CD4-positive, alpha-beta T cell (primary cell): ENCODE measurements around the gene CAGE1. TPM values are rescaled to one million over a fixed set of nuclear protein-coding genes. Genes with fewer than 3 reads are reported as not detected.

Source experiments
- ATAC-seq: fragments of 200-7000 bp; cut with Tn5 transposase; one replicate; pipeline ENCODE4 v1.10.0; 2022; ENCODE audit warnings: mild to moderate bottlenecking; ENCODE audit not compliant: poor library complexity
- CTCF ChIA-PET: fragments of 350-600 bp; sonication (Branson Sonifier 250); formaldehyde crosslinking; loops from one replicate; lab custom pipeline; 2021; ENCODE audit warnings: antibody characterized with exemption, inconsistent platforms; lab: Charles Lee
- POLR2A ChIA-PET: fragments of 350-600 bp; sonication (Branson Sonifier 250); formaldehyde crosslinking; loops from one replicate; lab custom pipeline; 2021; ENCODE audit warnings: antibody characterized with exemption, inconsistent platforms; lab: Charles Lee
- DNase-seq, 14 experiments: peaks; one replicate each; pipeline ENCODE4 v3.0.0-alpha.2; 2013 to 2020; ENCODE audit warnings: mixed read lengths in 2 of 14
- H3K27ac ChIP-seq, 2 donors: one replicate each; pipeline versions ENCODE4 v1.5.1 to v1.7.0; 2013; ENCODE audit warnings: low read length in 2 of 2, low read depth in 1 of 2, mild to moderate bottlenecking in 1 of 2
- H3K27me3 ChIP-seq, 2 experiments: 1 replicate in 1 of 2; 2 replicates in 1 of 2; pipeline versions ENCODE4 v1.6.1 to v1.7.0; 2013; ENCODE audit warnings: low read length in 2 of 2, control low read depth in 1 of 2, mild to moderate bottlenecking in 1 of 2, moderate library complexity in 1 of 2; ENCODE audit not compliant: insufficient read depth in 2 of 2, control insufficient read depth in 1 of 2
- H3K36me3 ChIP-seq: one replicate; pipeline ENCODE4 v1.6.1; 2013; ENCODE audit warnings: low read length, control low read depth; ENCODE audit not compliant: insufficient read depth
- H3K4me1 ChIP-seq: one replicate; pipeline ENCODE4 v1.6.1; 2013; ENCODE audit warnings: low read length, control low read depth; ENCODE audit not compliant: insufficient read depth
- H3K4me3 ChIP-seq: one replicate; pipeline ENCODE4 v1.5.1; 2013; ENCODE audit warnings: mild to moderate bottlenecking, low read length, moderate library complexity
- H3K9me3 ChIP-seq, 2 experiments: 1 replicate in 1 of 2; 2 replicates in 1 of 2; pipeline versions ENCODE4 v1.6.1 to v1.7.0; 2013; ENCODE audit warnings: low read length in 2 of 2, mild to moderate bottlenecking in 2 of 2, control low read depth in 1 of 2, moderate library complexity in 1 of 2; ENCODE audit not compliant: control insufficient read depth in 1 of 2, insufficient read depth in 1 of 2
- H3K27ac Mint-ChIP-seq: one replicate; pipeline ENCODE4 v1.8.0; 2020; ENCODE audit warnings: mixed read lengths
- H3K27me3 Mint-ChIP-seq: one replicate; pipeline ENCODE4 v1.8.0; 2021; ENCODE audit warnings: mixed read lengths
- H3K36me3 Mint-ChIP-seq: one replicate; pipeline ENCODE4 v1.8.0; 2021; ENCODE audit warnings: low read depth, mixed read lengths
- H3K4me1 Mint-ChIP-seq: one replicate; pipeline ENCODE4 v1.8.0; 2021; ENCODE audit warnings: low read depth, mixed read lengths
- H3K4me3 Mint-ChIP-seq: one replicate; pipeline ENCODE4 v1.8.0; 2020; ENCODE audit warnings: mild to moderate bottlenecking, mixed read lengths
- H3K9me3 Mint-ChIP-seq: one replicate; pipeline ENCODE4 v1.8.0; 2020; ENCODE audit warnings: mixed read lengths
- intact Hi-C, 2 experiments: fragments of 100-400 bp; cut with DNase I in 1 of 2; cut with micrococcal nuclease in 1 of 2; formaldehyde crosslinking; loops; one replicate each; pipeline versions ENCODE4 v1.15.1 to v1.9.0; 2023 to 2025; cut with DNase I, micrococcal nuclease
- total RNA-seq, 174 experiments: library from RNA in 2 of 174; stranded (reverse) in 2 of 174; gene quantifications; one replicate each; pipeline ENCODE4 v1.2.3 and lab custom pipeline; 2021 to 2026
- TF ChIP-seq, protein P1 (sequence below): fragments of 200-600 bp; IDR thresholded peaks from one replicate; pipeline ENCODE4 v1.8.0; 2022; ENCODE audit warnings: antibody characterized with exemption, mild to moderate bottlenecking

The CAGE1 gene
- total RNA-seq, 2 experiments from 2014 or later, result 0.38 to 0.39 TPM

GRCh38 chr6:7332090-7332745, 57.3 kb downstream of the CAGE1 start:
- POLR2A ChIA-PET, result interaction anchor here (0.7 kb wide), 1 partner anchor 9 kb away, joined by 3 read pairs; no protein-coding TSS in a partner anchor
- no peaks in the 10 kb centered on the region for H3K9me3 Mint-ChIP-seq

GRCh38 chr6:7331452-7331851, 58.1 kb downstream of the CAGE1 start:
- H3K36me3 Mint-ChIP-seq, result no peaks in the 10 kb centered on the region
- intact Hi-C loops, result no loop called here
- no peak for ATAC-seq
- H3K4me3 ChIP-seq, result no peak overlapping the region
- CTCF ChIA-PET, result no interaction called here
- no peak overlapping the region for H3K4me3 Mint-ChIP-seq
- H3K36me3 ChIP-seq, result no peaks in the 10 kb centered on the region
- no peak overlapping the region for H3K27ac Mint-ChIP-seq
- no peaks in the 10 kb centered on the region for H3K9me3 ChIP-seq
- POLR2A ChIA-PET, result interaction anchor here (0.7 kb wide), 1 partner anchor 10 kb away, joined by 3 read pairs; no protein-coding TSS in a partner anchor
- H3K9me3 Mint-ChIP-seq, result no peaks in the 10 kb centered on the region
- peaks cover 14% of the 10 kb centered on the region for H3K27me3 Mint-ChIP-seq
- no peaks in the 10 kb centered on the region for H3K4me1 ChIP-seq
- TF ChIP-seq, protein P1, sequence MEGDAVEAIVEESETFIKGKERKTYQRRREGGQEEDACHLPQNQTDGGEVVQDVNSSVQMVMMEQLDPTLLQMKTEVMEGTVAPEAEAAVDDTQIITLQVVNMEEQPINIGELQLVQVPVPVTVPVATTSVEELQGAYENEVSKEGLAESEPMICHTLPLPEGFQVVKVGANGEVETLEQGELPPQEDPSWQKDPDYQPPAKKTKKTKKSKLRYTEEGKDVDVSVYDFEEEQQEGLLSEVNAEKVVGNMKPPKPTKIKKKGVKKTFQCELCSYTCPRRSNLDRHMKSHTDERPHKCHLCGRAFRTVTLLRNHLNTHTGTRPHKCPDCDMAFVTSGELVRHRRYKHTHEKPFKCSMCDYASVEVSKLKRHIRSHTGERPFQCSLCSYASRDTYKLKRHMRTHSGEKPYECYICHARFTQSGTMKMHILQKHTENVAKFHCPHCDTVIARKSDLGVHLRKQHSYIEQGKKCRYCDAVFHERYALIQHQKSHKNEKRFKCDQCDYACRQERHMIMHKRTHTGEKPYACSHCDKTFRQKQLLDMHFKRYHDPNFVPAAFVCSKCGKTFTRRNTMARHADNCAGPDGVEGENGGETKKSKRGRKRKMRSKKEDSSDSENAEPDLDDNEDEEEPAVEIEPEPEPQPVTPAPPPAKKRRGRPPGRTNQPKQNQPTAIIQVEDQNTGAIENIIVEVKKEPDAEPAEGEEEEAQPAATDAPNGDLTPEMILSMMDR, result no peak
- no peaks in the 10 kb centered on the region for H3K4me1 Mint-ChIP-seq
- no peaks in the 10 kb centered on the region for H3K27me3 ChIP-seq
- no peak overlapping the region for H3K27ac ChIP-seq
- no peak for DNase-seq

More at GRCh38 chr6:7332090-7332745, 57.3 kb downstream of the CAGE1 start:
- ATAC-seq (no peak), DNase-seq (peak in 2 of 14 experiments; percentile 11 to 22)
- H3K4me3 ChIP-seq, result no peak overlapping the region
- CTCF ChIA-PET, result interaction anchor here (0.6 kb wide), 1 partner anchor 266 kb away, joined by 3 read pairs; no protein-coding TSS in a partner anchor
- Mint-ChIP-seq H3K4me3 (no peak overlapping the region), H3K4me1 (no peaks in the 10 kb centered on the region), H3K36me3 (no peaks in the 10 kb centered on the region), H3K27ac (no peak overlapping the region), H3K27me3 (peaks cover 14% of the 10 kb centered on the region)
- H3K27me3 ChIP-seq, result no peaks in the 10 kb centered on the region
- intact Hi-C loops, result no loop called here
- no peaks in the 10 kb centered on the region for H3K9me3 ChIP-seq
- TF ChIP-seq, protein P1, result no peak
- H3K27ac ChIP-seq, result no peak overlapping the region
- no peaks in the 10 kb centered on the region for H3K4me1 ChIP-seq
- no peaks in the 10 kb centered on the region for H3K36me3 ChIP-seq

DNA sequence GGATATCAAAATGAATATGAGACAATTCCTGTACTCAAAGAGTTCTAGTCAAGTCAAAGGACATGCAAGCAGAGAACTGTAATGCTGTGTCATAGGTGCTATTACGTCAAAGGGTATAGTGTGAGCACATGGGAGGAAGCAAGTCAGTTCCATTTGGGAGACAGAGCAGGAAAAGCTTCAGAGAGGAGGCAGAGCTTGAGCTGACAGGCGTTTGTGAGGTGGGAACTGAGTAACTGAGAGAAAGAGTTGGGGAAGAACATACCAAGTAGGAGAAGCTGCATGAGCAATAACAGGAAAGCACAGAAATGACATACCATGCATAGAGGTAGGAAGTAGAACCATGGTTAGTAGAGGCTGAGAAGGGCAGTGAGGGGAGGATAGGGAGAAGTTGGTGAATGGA, 61.3 kb downstream of the CAGE1 start:
- no peaks in the 10 kb centered on the region for H3K9me3 Mint-ChIP-seq
- no peaks in the 10 kb centered on the region for H3K27me3 ChIP-seq
- no peaks in the 10 kb centered on the region for H3K36me3 Mint-ChIP-seq
- no peak overlapping the region for H3K27ac Mint-ChIP-seq
- H3K9me3 ChIP-seq, result no peaks in the 10 kb centered on the region
- H3K4me3 ChIP-seq, result no peak overlapping the region
- H3K36me3 ChIP-seq, result no peaks in the 10 kb centered on the region
- CTCF ChIA-PET, result no interaction called here
- peak in 2 of 14 experiments; percentile 21 to 23 for DNase-seq
- TF ChIP-seq, protein P1, result no peak
- H3K27ac ChIP-seq, result no peak overlapping the region
- no peak overlapping the region for H3K4me3 Mint-ChIP-seq
- no peaks in the 10 kb centered on the region for H3K4me1 ChIP-seq
- ATAC-seq, result no peak
- intact Hi-C loops, result no loop called here
- H3K4me1 Mint-ChIP-seq, result no peaks in the 10 kb centered on the region
- POLR2A ChIA-PET, result no interaction called here
- peaks cover 28% of the 10 kb centered on the region for H3K27me3 Mint-ChIP-seq
